ENCODE results near the gene STRIP1. TPM values are rescaled to one million over a fixed set of nuclear protein-coding genes. Genes with fewer than 3 reads are reported as not detected.

STRIP1 gene
- polyA plus RNA-seq, 1 of the 3 experiments (the other 2 are of a cell fraction), result 34.6 TPM

- Histone ChIP-seq H3K79me2 (ENCODE audit: insufficient read depth) (no peaks in the 10 kb centered on the region), H3K4me1 (ENCODE audit: control insufficient read depth in 1 of 2, insufficient read depth in 2 of 2, low read depth in 1 of 2, low read length in 1 of 2) (peaks cover 13 to 39% of the 10 kb centered on the region in 2 experiments; a peak in 3 of 4 replicates), H2AFZ (ENCODE audit: low read depth) (no peak overlapping the region), H3K4me2 (no peak overlapping the region), H3K4me3 (ENCODE audit: low read depth in 2 of 2, low read length in 1 of 2) (no peak overlapping the region), H3F3A (replicated peaks; ENCODE audit: insufficient read depth) (peaks cover 8% of the 10 kb centered on the region), H3K36me3 (replicated peaks in 1 of 2; ENCODE audit: control insufficient read depth in 1 of 2, insufficient read depth in 2 of 2, low read length in 1 of 2) (peaks cover 64 to 91% of the 10 kb centered on the region in 2 experiments), H3K27me3 (ENCODE audit: insufficient read depth) (no peaks in the 10 kb centered on the region), H3K9me2 (no peaks in the 10 kb centered on the region), H4K20me1 (ENCODE audit: insufficient read depth) (no peaks in the 10 kb centered on the region), H3K9me3 (no peaks in the 10 kb centered on the region), H3K27ac (ENCODE audit: low read depth in 2 of 2, low read length in 1 of 2) (peak overlapping the region in 1 of 2 experiments; percentile 91; a peak in 2 of 4 replicates), H3K9ac (no peak overlapping the region)
- DNase-seq, result no peak
- no peak for TF ChIP-seq REST (IDR thresholded peaks at IDR 0.05; ENCODE audit: low read depth, low read length)
- no peak for TF ChIP-seq IRF3 (IDR thresholded peaks at IDR 0.05; ENCODE audit: low read depth, low read length)
- no peak for TF ChIP-seq TEAD4 (IDR thresholded peaks at IDR 0.05; ENCODE audit: borderline replicate concordance, insufficient read depth)
- TF ChIP-seq FOSL2 (IDR thresholded peaks at IDR 0.05; ENCODE audit: borderline replicate concordance, low read depth), result no peak
- no peak for TF ChIP-seq RXRA (IDR thresholded peaks at IDR 0.05; ENCODE audit: borderline replicate concordance, low read depth)
- TF ChIP-seq GATA2 (CRISPR knock-in tag; IDR thresholded peaks at IDR 0.05), result no peak
- no peak for TF ChIP-seq TCF12 (IDR thresholded peaks at IDR 0.05)
- TF ChIP-seq RCOR1 (IDR thresholded peaks at IDR 0.05; ENCODE audit: low read length), result no peak
- no peak for TF ChIP-seq MAX (IDR thresholded peaks at IDR 0.05; ENCODE audit: low read depth)
- ChIA-PET CTCF (interaction anchor here (0.9 to 42.0 kb wide), 10 partner anchors 8 to 153 kb away, joined by 3 to 1768 read pairs (median 14); partner anchors contain the start of genes STRIP1 and UBL4B), POLR2A (interaction anchor here (0.8 to 2.2 kb wide), 5 partner anchors 9 to 52 kb away, joined by 4 to 16 read pairs (median 5); partner anchors contain the start of gene STRIP1)
- WGBS (ENCODE audit: low lambda C conversion rate), result 95% methylated on average over 7 of the region's 9 CpGs
Observed at GRCh38 chr1:110048923-110049601, 14.6 kb downstream of the STRIP1 start.
